IPS-15b (cell line): ENCODE data around the gene GNAQ.
"Not testable (repeated sequence)": the region's sequence is repeated elsewhere in the genome, so short reads cannot be mapped to it uniquely, and the experiment has no call there.

Experiments
- H3K27me3 ChIP-seq: one replicate; pipeline ENCODE4 v1.6.1; 2013; ENCODE audit warnings: low read length; ENCODE audit not compliant: control insufficient read depth, insufficient read depth
- H3K36me3 ChIP-seq: one replicate; pipeline ENCODE4 v1.6.1; 2013; ENCODE audit warnings: low read length; ENCODE audit not compliant: control insufficient read depth, insufficient read depth
- H3K4me1 ChIP-seq: one replicate; pipeline ENCODE4 v1.6.1; 2013; ENCODE audit warnings: mild to moderate bottlenecking, low read length; ENCODE audit not compliant: control insufficient read depth, insufficient read depth
- H3K4me3 ChIP-seq: one replicate; pipeline ENCODE4 v1.5.1; 2013; ENCODE audit warnings: low read depth, low read length
- H3K9ac ChIP-seq: one replicate; pipeline ENCODE4 v1.6.1; 2013; ENCODE audit warnings: low read depth, mild to moderate bottlenecking, low read length
- H3K9me3 ChIP-seq: one replicate; pipeline ENCODE4 v1.6.1; 2013; ENCODE audit warnings: mild to moderate bottlenecking, low read length; ENCODE audit not compliant: control insufficient read depth, insufficient read depth

GNAQ gene

GRCh38 chr9:77892171-77892570 lies 139.4 kb downstream of the GNAQ start:
- H3K9me3 ChIP-seq = no peaks in the 10 kb centered on the region
- H3K4me3 ChIP-seq = no peak overlapping the region
- no peak overlapping the region for H3K9ac ChIP-seq
- H3K27me3 ChIP-seq = no peaks in the 10 kb centered on the region
- peaks cover 5% of the 10 kb centered on the region for H3K4me1 ChIP-seq
- no peaks in the 10 kb centered on the region for H3K36me3 ChIP-seq

- Histone ChIP-seq H3K36me3 (no peaks in the 10 kb centered on the region), H3K4me1 (peaks cover 5% of the 10 kb centered on the region), H3K9ac (no peak overlapping the region), H3K4me3 (no peak overlapping the region), H3K9me3 (no peaks in the 10 kb centered on the region), H3K27me3 (no peaks in the 10 kb centered on the region)
Observed at GRCh38 chr9:77891128-77891800, 140.3 kb downstream of the GNAQ start.

- H3K9me3 ChIP-seq = no peaks in the 10 kb centered on the region
Observed at GRCh38 chr9:77887662-77888061, 143.9 kb downstream of the GNAQ start.

DNA sequence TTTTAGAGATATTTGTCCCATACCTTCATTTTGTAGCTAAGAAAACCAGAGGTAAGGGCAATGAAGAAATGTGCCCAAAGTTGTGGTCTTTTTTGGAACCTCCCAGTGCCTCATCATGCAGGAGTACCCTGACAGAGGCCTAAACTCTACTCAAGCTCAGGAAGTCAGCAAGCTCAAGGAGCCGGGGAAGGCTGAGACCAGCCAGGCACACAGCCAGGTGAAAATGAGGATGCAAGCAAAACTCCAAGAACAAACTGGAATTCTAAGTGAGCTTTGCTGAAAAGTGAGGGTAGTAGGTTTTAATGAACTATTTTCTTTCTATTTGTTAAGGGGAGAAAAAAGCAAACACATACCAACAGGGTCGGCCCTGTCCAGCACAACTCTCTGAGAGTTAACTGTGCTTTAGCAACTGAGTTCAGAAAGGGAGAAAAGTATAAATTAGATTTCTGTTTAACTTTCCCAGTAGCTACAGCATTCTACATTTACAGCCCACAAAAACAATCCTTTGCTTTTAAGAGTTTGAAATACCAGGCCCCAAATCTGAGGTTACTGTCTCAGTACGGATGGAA lies 146.4 kb downstream of the GNAQ start:
- no peaks in the 10 kb centered on the region for H3K27me3 ChIP-seq
- H3K4me3 ChIP-seq = no peak overlapping the region
- peaks cover 17% of the 10 kb centered on the region for H3K4me1 ChIP-seq
- no peak overlapping the region for H3K9ac ChIP-seq
- no peaks in the 10 kb centered on the region for H3K36me3 ChIP-seq
- H3K9me3 ChIP-seq = no peaks in the 10 kb centered on the region

More at GRCh38 chr9:77887662-77888061, 143.9 kb downstream of the GNAQ start:
- Histone ChIP-seq H3K4me3 (no peak overlapping the region), H3K36me3 (no peaks in the 10 kb centered on the region), H3K9ac (no peak overlapping the region), H3K4me1 (peaks cover 22% of the 10 kb centered on the region), H3K27me3 (no peaks in the 10 kb centered on the region)

DNA sequence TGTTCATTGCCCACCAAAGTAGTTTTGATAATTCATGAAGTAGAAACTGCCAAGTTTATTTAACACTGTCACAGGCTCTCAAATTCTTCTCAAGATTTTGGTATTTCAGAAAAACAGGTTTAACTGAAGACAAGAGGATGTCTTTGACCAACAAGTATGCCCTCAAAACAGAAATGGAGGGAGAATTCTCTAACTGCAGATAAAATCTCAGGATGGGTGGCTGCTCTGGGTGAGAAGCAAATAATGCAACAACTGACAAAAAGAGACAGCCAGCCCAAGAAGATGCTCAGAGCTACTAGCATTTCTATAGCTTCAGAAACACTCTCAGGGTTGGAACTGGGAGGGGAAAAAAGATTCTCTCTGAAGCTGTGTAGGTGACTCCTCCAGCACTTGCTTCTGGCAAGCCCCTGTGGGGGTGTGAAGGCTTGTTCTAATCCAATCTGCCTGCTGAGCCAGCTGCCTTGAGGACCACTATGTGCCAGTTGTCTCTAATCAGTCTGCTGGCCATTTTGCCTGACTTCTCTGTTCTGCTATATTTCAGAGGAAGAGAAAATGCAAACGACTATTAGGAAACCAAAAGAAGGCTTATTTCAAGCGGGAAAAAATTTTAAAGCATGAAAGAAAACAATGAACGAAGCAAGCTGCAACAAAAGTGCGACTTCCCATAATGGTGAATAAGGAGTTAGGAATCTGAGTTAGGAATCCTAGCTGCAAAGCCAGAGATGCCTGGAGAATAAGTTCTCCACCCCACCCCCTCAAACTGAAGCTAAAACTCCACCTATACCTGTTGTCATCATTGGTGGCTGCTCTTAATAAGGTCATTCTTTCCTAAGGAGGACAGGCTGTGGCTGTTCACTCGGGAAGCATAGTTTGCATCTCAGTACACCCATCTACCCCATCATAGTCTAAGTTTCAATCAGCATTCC lies 147.5 kb downstream of the GNAQ start:
- no peaks in the 10 kb centered on the region for H3K36me3 ChIP-seq
- no peak overlapping the region for H3K4me3 ChIP-seq
- H3K9ac ChIP-seq = no peak overlapping the region
- no peaks in the 10 kb centered on the region for H3K27me3 ChIP-seq
- peaks cover 17% of the 10 kb centered on the region for H3K4me1 ChIP-seq
- no peaks in the 10 kb centered on the region for H3K9me3 ChIP-seq

DNA sequence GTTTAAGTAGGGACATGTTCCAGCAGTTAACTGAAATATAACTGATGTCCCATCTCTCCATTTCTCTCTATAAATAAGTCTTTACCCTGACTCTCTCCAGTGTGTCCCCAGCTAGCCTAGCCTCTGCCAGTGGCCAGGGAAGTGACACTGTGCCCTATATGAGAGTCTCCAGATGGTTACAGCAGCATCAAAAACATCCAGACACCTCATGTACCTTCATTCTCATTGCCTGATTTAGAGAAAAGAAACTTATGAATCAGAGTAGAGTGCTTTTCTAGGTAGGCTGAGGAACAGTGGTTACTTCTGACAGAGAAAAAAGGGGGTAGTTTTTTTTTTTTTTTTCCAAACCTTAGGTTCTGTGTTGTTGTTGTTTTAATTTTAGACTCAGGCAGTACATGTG lies 148.5 kb downstream of the GNAQ start:
- Histone ChIP-seq H3K9ac (no peak overlapping the region), H3K4me1 (peaks cover 17% of the 10 kb centered on the region), H3K9me3 (no peaks in the 10 kb centered on the region), H3K36me3 (no peaks in the 10 kb centered on the region), H3K4me3 (no peak overlapping the region), H3K27me3 (no peaks in the 10 kb centered on the region)

DNA sequence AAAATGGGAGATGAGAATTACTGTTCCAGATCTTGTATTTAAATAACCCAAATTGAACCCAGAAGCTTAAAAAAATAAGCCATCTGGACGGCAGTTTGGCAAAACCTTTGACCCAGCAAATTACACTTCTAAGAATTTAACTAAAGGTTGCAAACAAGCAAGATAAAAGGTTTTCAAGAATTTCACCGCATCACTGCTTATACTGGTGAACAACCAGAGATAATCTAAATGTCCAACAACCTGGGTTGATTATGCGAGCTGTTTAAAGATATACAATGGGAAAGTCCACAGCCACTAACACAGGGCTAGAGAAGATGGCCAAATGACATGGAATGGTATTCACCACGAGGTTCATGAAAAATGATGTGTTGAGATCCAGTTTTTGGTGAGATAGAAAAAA lies 149.3 kb downstream of the GNAQ start:
- Histone ChIP-seq H3K9ac (no peak overlapping the region), H3K27me3 (no peaks in the 10 kb centered on the region), H3K4me1 (peaks cover 17% of the 10 kb centered on the region), H3K36me3 (no peaks in the 10 kb centered on the region), H3K9me3 (no peaks in the 10 kb centered on the region), H3K4me3 (no peak overlapping the region)

GRCh38 chr9:77881634-77882033 lies 150.0 kb downstream of the GNAQ start:
- H3K9me3 ChIP-seq, H3K36me3 ChIP-seq: not testable (repeated sequence)

GRCh38 chr9:77881111-77881510 lies 150.5 kb downstream of the GNAQ start:
- Histone ChIP-seq H3K27me3 (no peaks in the 10 kb centered on the region), H3K4me3 (no peak overlapping the region), H3K4me1 (peaks cover 17% of the 10 kb centered on the region), H3K9ac (no peak overlapping the region), H3K9me3 (no peaks in the 10 kb centered on the region), H3K36me3 (no peaks in the 10 kb centered on the region)

More at GRCh38 chr9:77881634-77882033, 150.0 kb downstream of the GNAQ start:
- H3K4me1 ChIP-seq = peaks cover 17% of the 10 kb centered on the region
- H3K27me3 ChIP-seq, H3K9ac ChIP-seq, H3K4me3 ChIP-seq: not testable (repeated sequence)

GRCh38 chr9:77879437-77879943 lies 152.1 kb downstream of the GNAQ start:
- Histone ChIP-seq H3K9me3 (no peaks in the 10 kb centered on the region), H3K4me3 (no peak overlapping the region), H3K36me3 (peaks cover 2% of the 10 kb centered on the region), H3K27me3 (no peaks in the 10 kb centered on the region), H3K9ac (no peak overlapping the region), H3K4me1 (peaks cover 11% of the 10 kb centered on the region)

- H3K9ac ChIP-seq, H3K27me3 ChIP-seq, H3K4me1 ChIP-seq, H3K4me3 ChIP-seq, H3K9me3 ChIP-seq, H3K36me3 ChIP-seq: not testable (repeated sequence)
Observed at GRCh38 chr9:77878793-77879192, 152.8 kb downstream of the GNAQ start.
